ENCODE data around the gene FCSK.
"Not testable (repeated sequence)": the region's sequence is repeated elsewhere in the genome, so short reads cannot be mapped to it uniquely, and the experiment has no call there.

Gene FCSK

GRCh38 chr16:70523076-70523742, 68.8 kb downstream of the FCSK start, which contains the start of gene COG4:
COG4 (minus strand) TSS chr16:70523554; CDS start chr16:70523543, 11 bp downstream.
- H3K4me3 ChIP-seq (ENCODE audit: insufficient read depth, low read depth, low read length, poor library complexity, severe bottlenecking): peak within 1 kb of the TSS; percentile 95
- H3K4me1 ChIP-seq (ENCODE audit: control insufficient read depth, insufficient read depth, low read length, poor library complexity, severe bottlenecking): peaks cover 35% of the 10 kb centered on the region
- DNase-seq: peak; percentile 83 to 87 (median 84)
- no peaks in the 10 kb centered on the region for H3K27me3 ChIP-seq (replicated peaks; ENCODE audit: control insufficient read depth, insufficient read depth, low read length, poor library complexity, severe bottlenecking)
- H3K27ac ChIP-seq (ENCODE audit: insufficient read depth, low read length, poor library complexity, severe bottlenecking): peak within 1 kb of the TSS; percentile 96
- H3K36me3 ChIP-seq (ENCODE audit: control insufficient read depth, insufficient read depth, low read length): peaks cover 14% of the 10 kb centered on the region
- no peaks in the 10 kb centered on the region for H3K9me3 ChIP-seq (ENCODE audit: control insufficient read depth, low read length)

- Histone ChIP-seq H3K27ac (ENCODE audit: insufficient read depth, low read length, poor library complexity, severe bottlenecking) (peak within 1 kb of the TSS; percentile 96), H3K9me3 (ENCODE audit: control insufficient read depth, low read length) (no peaks in the 10 kb centered on the region), H3K27me3 (replicated peaks; ENCODE audit: control insufficient read depth, insufficient read depth, low read length, poor library complexity, severe bottlenecking) (no peaks in the 10 kb centered on the region), H3K4me1 (ENCODE audit: control insufficient read depth, insufficient read depth, low read length, poor library complexity, severe bottlenecking) (peaks cover 37% of the 10 kb centered on the region), H3K36me3 (ENCODE audit: control insufficient read depth, insufficient read depth, low read length) (peaks cover 18% of the 10 kb centered on the region), H3K4me3 (ENCODE audit: insufficient read depth, low read depth, low read length, poor library complexity, severe bottlenecking) (peak within 1 kb of the TSS; percentile 95)
- DNase-seq: peak in 2 of 3 donors; percentile 64 to 70
These were observed 69.5 kb downstream of the FCSK start, which contains the start of gene SF3B3 for GRCh38 chr16:70523743-70524398. SF3B3 (plus strand) TSS chr16:70523816; CDS start chr16:70526657, 2,841 bp downstream.

- H3K9me3 ChIP-seq (ENCODE audit: control insufficient read depth, low read length); H3K27me3 ChIP-seq (replicated peaks; ENCODE audit: control insufficient read depth, insufficient read depth, low read length, poor library complexity, severe bottlenecking): not testable (repeated sequence)
- peak overlapping the region; percentile 96 for H3K27ac ChIP-seq (ENCODE audit: insufficient read depth, low read length, poor library complexity, severe bottlenecking)
- peaks cover 24% of the 10 kb centered on the region for H3K36me3 ChIP-seq (ENCODE audit: control insufficient read depth, insufficient read depth, low read length)
- peak; percentile 3 to 33 (median 8) for DNase-seq
- H3K4me1 ChIP-seq (ENCODE audit: control insufficient read depth, insufficient read depth, low read length, poor library complexity, severe bottlenecking): peaks cover 39% of the 10 kb centered on the region
- peak overlapping the region; percentile 95 for H3K4me3 ChIP-seq (ENCODE audit: insufficient read depth, low read depth, low read length, poor library complexity, severe bottlenecking)
These were observed 70.0 kb downstream of the FCSK start for GRCh38 chr16:70524399-70524825.

- H3K36me3 ChIP-seq (ENCODE audit: control insufficient read depth, insufficient read depth, low read length): peaks cover 37% of the 10 kb centered on the region
- H3K9me3 ChIP-seq (ENCODE audit: control insufficient read depth, low read length): no peaks in the 10 kb centered on the region
- peaks cover 33% of the 10 kb centered on the region for H3K4me1 ChIP-seq (ENCODE audit: control insufficient read depth, insufficient read depth, low read length, poor library complexity, severe bottlenecking)
- H3K27me3 ChIP-seq (replicated peaks; ENCODE audit: control insufficient read depth, insufficient read depth, low read length, poor library complexity, severe bottlenecking): no peaks in the 10 kb centered on the region
- H3K27ac ChIP-seq (ENCODE audit: insufficient read depth, low read length, poor library complexity, severe bottlenecking): no peak overlapping the region
- H3K4me3 ChIP-seq (ENCODE audit: insufficient read depth, low read depth, low read length, poor library complexity, severe bottlenecking): no peak overlapping the region
- no peak for DNase-seq
These were observed 72.0 kb downstream of the FCSK start for GRCh38 chr16:70526403-70526802.

GRCh38 chr16:70527315-70527996, 73.1 kb downstream of the FCSK start:
- no peaks in the 10 kb centered on the region for H3K9me3 ChIP-seq (ENCODE audit: control insufficient read depth, low read length)
- H3K36me3 ChIP-seq (ENCODE audit: control insufficient read depth, insufficient read depth, low read length): peaks cover 47% of the 10 kb centered on the region
- no peak for DNase-seq
- no peak overlapping the region for H3K27ac ChIP-seq (ENCODE audit: insufficient read depth, low read length, poor library complexity, severe bottlenecking)
- H3K27me3 ChIP-seq (replicated peaks; ENCODE audit: control insufficient read depth, insufficient read depth, low read length, poor library complexity, severe bottlenecking): no peaks in the 10 kb centered on the region
- H3K4me3 ChIP-seq (ENCODE audit: insufficient read depth, low read depth, low read length, poor library complexity, severe bottlenecking): no peak overlapping the region
- H3K4me1 ChIP-seq (ENCODE audit: control insufficient read depth, insufficient read depth, low read length, poor library complexity, severe bottlenecking): peaks cover 32% of the 10 kb centered on the region

- Histone ChIP-seq H3K36me3 (ENCODE audit: control insufficient read depth, insufficient read depth, low read length) (peaks cover 59% of the 10 kb centered on the region), H3K4me1 (ENCODE audit: control insufficient read depth, insufficient read depth, low read length, poor library complexity, severe bottlenecking) (peaks cover 32% of the 10 kb centered on the region), H3K27me3 (replicated peaks; ENCODE audit: control insufficient read depth, insufficient read depth, low read length, poor library complexity, severe bottlenecking) (no peaks in the 10 kb centered on the region), H3K27ac (ENCODE audit: insufficient read depth, low read length, poor library complexity, severe bottlenecking) (no peak overlapping the region), H3K9me3 (ENCODE audit: control insufficient read depth, low read length) (no peaks in the 10 kb centered on the region), H3K4me3 (ENCODE audit: insufficient read depth, low read depth, low read length, poor library complexity, severe bottlenecking) (no peak overlapping the region)
- DNase-seq: no peak
These were observed 74.8 kb downstream of the FCSK start for GRCh38 chr16:70529051-70529777.

Measured in effector memory CD4-positive, alpha-beta T cell (primary cell).